Measurements from ENCODE around the gene KRTAP5-11.

DNA sequence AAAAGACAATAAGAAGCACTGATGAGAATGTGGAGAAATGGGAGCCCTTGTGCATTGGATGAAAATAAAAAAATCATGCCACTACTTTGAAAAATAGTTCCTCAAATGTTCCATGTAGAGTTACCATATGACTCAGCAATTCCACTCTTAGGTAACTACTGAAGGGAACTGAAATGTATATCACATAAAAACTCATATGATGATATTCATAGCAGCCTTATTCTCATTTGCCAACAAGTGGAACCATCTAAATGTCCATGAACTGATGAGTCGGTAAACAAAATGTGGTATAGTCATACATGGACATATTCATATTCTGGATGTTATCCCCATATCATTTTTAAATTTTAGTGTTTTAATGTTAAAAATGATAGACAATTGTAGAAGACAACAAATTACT lies 31.0 kb downstream of the KRTAP5-11 start:
- no peak for TF ChIP-seq GATA2 (IDR thresholded peaks at IDR 0.05; ENCODE audit: low read depth, low read length)
- TF ChIP-seq GATA3 (IDR thresholded peaks at IDR 0.05; ENCODE audit: low read depth, low read length): no peak

Data from SH-SY5Y (cell line).